ENCODE results near the gene TMEM175. TPM values are rescaled to one million over a fixed set of nuclear protein-coding genes. Genes with fewer than 3 reads are reported as not detected.

The TMEM175 gene
- total and polyA plus RNA-seq, 2 of the 8 experiments (the other 6 are each of a cell fraction or from before 2014, with no cell fraction given), result 4.9 to 20.7 TPM

- no peaks in the 10 kb centered on the region for H3K79me2 ChIP-seq (ENCODE audit: control insufficient read depth in 1 of 2, insufficient read depth in 2 of 2, low read length in 2 of 2)
- H3K23ac ChIP-seq (ENCODE audit: insufficient read length), result no peak overlapping the region
- H4K5ac ChIP-seq (ENCODE audit: insufficient read length, low read depth, low read length), result no peak overlapping the region
- ChIA-PET CTCF (ENCODE audit: partially characterized antibody) (no interaction called here), POLR2A (ENCODE audit: partially characterized antibody) (interaction anchor here (1.2 kb wide), 1 partner anchor 14 kb away, joined by 3 read pairs; no protein-coding TSS in a partner anchor)
- H4K91ac ChIP-seq (replicated peaks; ENCODE audit: insufficient read length, low read length), result no peak overlapping the region
- TF ChIP-seq CREB1 (IDR thresholded peaks at IDR 0.05) (no peak), FOSL1 (IDR thresholded peaks at IDR 0.05; ENCODE audit: insufficient read depth, low read depth, low read length) (no peak)
- H3K27me3 ChIP-seq (replicated peaks in 1 of 4; ENCODE audit: control insufficient read depth in 3 of 4, extremely low read depth in 1 of 4, insufficient read depth in 3 of 4, low read length in 3 of 4), result peaks cover 8 to 44% (median 35%) of the 10 kb centered on the region in 4 experiments; a peak in 6 of 7 replicates
- H2BK5ac ChIP-seq (ENCODE audit: low read depth, low read length), result no peak overlapping the region
- H3K56ac ChIP-seq (replicated peaks; ENCODE audit: insufficient read length, low read depth, low read length), result no peak overlapping the region
- H2BK20ac ChIP-seq (ENCODE audit: low read length), result no peak overlapping the region
- no peak overlapping the region for H3K27ac ChIP-seq (ENCODE audit: low read depth, low read length)
- H2AFZ ChIP-seq (ENCODE audit: low read length), result no peak overlapping the region
- peaks cover 6 to 17% of the 10 kb centered on the region in 2 experiments for H4K20me1 ChIP-seq (replicated peaks in 1 of 2; ENCODE audit: control insufficient read depth in 1 of 2, insufficient read depth in 2 of 2, low read length in 2 of 2)
- H2BK120ac ChIP-seq (replicated peaks; ENCODE audit: low read depth, low read length), result no peak overlapping the region
- H3K9ac ChIP-seq (replicated peaks in 1 of 4; ENCODE audit: extremely low read depth in 1 of 4, low read depth in 3 of 4, low read length in 3 of 4), result no peak overlapping the region
- no peak overlapping the region for H3K18ac ChIP-seq (ENCODE audit: extremely low read depth, low read length)
- H3K79me1 ChIP-seq (ENCODE audit: low read depth, low read length), result no peaks in the 10 kb centered on the region
- H2AK5ac ChIP-seq (ENCODE audit: low read depth, low read length), result no peak overlapping the region
- H3K4me1 ChIP-seq (replicated peaks in 1 of 4; ENCODE audit: control insufficient read depth in 3 of 4, insufficient read depth in 4 of 4, low read length in 3 of 4), result peaks cover 0 to 9% (median 4%) of the 10 kb centered on the region in 4 experiments; a peak in 3 of 7 replicates
- H3K23me2 ChIP-seq (ENCODE audit: low read depth, low read length), result peaks cover 12% of the 10 kb centered on the region; the same call in 1 of the 2 replicates
- no peaks in the 10 kb centered on the region for H3K36me3 ChIP-seq (ENCODE audit: control insufficient read depth in 2 of 4, insufficient read depth in 4 of 4, low read length in 3 of 4)
- no peak overlapping the region for H3K14ac ChIP-seq (ENCODE audit: insufficient read length)
- no peak overlapping the region for H2BK15ac ChIP-seq (ENCODE audit: low read length)
- H3K4me3 ChIP-seq (ENCODE audit: extremely low read depth in 1 of 4, insufficient read depth in 2 of 4, low read depth in 3 of 4, low read length in 4 of 4), result peak overlapping the region in 1 of 4 experiments; percentile 80; a peak in 2 of 8 replicates
- WGBS, 2 experiments (ENCODE audit: extremely low coverage in 1 of 2, insufficient coverage in 1 of 2, insufficient read length in 1 of 2, insufficient replicate concordance in 2 of 2, low coverage in 1 of 2, low lambda C conversion rate in 2 of 2, missing lambda C conversion rate in 1 of 2), result 77% methylated on average over 10 of the region's 24 CpGs; no CpG with 5 or more reads in 1 of the 2 experiments
- DNase-seq (ENCODE audit: low read depth in 1 of 2, low spot score in 2 of 2) (no peak), FAIRE-seq (no peak)
- H4K8ac ChIP-seq (ENCODE audit: extremely low read depth, insufficient read depth, low read length), result peak overlapping the region; percentile 25; the same call in 1 of the 2 replicates
- H2BK12ac ChIP-seq (ENCODE audit: low read depth, low read length), result peak overlapping the region; percentile 27; the same call in 1 of the 2 replicates
- peak overlapping the region; percentile 77 to 95; a peak in 3 of 4 replicates for H3K4me2 ChIP-seq (ENCODE audit: insufficient read depth in 1 of 2, low read depth in 2 of 2, low read length in 2 of 2)
- H3K4ac ChIP-seq (replicated peaks; ENCODE audit: insufficient read length, low read depth, low read length), result no peak overlapping the region
- H3K9me3 ChIP-seq (ENCODE audit: insufficient read depth in 2 of 2, low read depth in 1 of 2, low read length in 1 of 2), result peaks cover 5 to 11% of the 10 kb centered on the region in 2 experiments; a peak in 1 of 4 replicates
Measured at GRCh38 chr4:971666-972500, 39.6 kb downstream of the TMEM175 start.
